ENCODE measurements around the gene VAC14.

The VAC14 gene

DNA sequence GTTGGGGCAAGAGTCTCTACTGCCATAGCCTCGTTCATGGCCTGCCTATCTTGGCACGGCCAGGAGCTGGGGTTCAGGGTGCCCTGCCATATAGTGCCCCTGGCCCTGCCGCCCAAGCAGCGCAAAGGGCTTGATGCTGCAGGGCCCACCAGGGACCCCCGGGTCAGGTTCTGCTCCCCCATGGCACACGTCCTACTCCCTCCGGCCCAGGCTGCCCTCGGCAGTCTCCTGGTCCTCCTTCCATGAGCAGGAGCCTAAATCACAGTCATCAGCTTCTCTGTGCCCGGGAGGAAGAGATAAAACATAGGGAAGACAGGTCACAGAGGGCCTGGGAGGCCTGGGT is 59.2 kb downstream of the VAC14 start:
- DNase-seq (ENCODE audit: low read depth) = no peak
- in situ Hi-C loops (cut with HindIII; ENCODE audit: low sequenced_read_pairs) = no loop called here
- TF ChIP-seq, protein P1, sequence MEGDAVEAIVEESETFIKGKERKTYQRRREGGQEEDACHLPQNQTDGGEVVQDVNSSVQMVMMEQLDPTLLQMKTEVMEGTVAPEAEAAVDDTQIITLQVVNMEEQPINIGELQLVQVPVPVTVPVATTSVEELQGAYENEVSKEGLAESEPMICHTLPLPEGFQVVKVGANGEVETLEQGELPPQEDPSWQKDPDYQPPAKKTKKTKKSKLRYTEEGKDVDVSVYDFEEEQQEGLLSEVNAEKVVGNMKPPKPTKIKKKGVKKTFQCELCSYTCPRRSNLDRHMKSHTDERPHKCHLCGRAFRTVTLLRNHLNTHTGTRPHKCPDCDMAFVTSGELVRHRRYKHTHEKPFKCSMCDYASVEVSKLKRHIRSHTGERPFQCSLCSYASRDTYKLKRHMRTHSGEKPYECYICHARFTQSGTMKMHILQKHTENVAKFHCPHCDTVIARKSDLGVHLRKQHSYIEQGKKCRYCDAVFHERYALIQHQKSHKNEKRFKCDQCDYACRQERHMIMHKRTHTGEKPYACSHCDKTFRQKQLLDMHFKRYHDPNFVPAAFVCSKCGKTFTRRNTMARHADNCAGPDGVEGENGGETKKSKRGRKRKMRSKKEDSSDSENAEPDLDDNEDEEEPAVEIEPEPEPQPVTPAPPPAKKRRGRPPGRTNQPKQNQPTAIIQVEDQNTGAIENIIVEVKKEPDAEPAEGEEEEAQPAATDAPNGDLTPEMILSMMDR (IDR thresholded peaks at IDR 0.05; ENCODE audit: low read depth, low read length, missing control alignments) = no peak
- no peak overlapping the region for H3K4me3 ChIP-seq (ENCODE audit: low read depth, low read length)

DNA sequence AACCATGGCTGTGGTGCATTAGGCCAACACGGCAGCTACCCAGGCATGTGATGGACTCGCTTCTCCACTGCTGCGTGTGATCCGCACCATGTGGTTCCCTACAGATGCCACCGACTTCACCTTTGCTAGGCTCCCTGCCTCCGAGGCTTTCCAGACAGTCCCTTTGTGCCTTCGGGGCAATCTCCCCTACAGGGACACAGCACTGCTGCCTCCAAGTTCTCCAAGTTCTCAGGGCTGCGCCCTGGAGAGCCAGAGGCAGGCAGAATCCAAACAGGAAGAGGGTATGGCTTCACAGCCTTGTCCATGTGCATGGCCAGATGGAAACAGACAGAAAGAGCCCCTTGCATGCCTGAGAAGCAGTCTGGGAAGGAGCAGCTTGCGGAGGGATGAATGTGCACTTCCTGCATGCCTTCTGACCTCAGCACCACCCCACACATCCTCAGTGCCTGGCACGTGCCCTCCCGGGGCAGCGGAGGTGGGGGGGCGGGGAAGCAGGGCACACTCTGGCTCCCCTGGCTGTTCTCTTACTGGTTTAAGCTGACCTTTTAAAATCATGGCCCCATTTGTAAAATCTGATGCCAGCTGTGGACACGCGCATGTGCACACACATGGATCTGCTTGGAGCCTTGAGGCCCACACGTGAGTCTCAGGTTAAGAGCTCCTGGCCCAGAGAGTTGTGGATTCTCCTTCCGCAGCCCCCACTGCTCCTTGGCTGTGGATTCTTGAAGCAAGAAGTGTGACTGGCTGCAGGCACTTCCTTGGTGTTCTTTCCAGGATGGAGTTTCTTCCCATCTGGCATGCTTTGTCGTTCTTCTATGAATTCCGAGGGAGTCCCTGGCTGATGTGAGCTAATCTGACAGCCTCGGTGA is 59.8 kb downstream of the VAC14 start:
- no peak for DNase-seq (ENCODE audit: low read depth)
- no peak overlapping the region for H3K4me3 ChIP-seq (ENCODE audit: low read depth, low read length)
- in situ Hi-C loops (cut with HindIII; ENCODE audit: low sequenced_read_pairs) = no loop called here
- TF ChIP-seq, protein P1 (IDR thresholded peaks at IDR 0.05; ENCODE audit: low read depth, low read length, missing control alignments) = no peak

DNA sequence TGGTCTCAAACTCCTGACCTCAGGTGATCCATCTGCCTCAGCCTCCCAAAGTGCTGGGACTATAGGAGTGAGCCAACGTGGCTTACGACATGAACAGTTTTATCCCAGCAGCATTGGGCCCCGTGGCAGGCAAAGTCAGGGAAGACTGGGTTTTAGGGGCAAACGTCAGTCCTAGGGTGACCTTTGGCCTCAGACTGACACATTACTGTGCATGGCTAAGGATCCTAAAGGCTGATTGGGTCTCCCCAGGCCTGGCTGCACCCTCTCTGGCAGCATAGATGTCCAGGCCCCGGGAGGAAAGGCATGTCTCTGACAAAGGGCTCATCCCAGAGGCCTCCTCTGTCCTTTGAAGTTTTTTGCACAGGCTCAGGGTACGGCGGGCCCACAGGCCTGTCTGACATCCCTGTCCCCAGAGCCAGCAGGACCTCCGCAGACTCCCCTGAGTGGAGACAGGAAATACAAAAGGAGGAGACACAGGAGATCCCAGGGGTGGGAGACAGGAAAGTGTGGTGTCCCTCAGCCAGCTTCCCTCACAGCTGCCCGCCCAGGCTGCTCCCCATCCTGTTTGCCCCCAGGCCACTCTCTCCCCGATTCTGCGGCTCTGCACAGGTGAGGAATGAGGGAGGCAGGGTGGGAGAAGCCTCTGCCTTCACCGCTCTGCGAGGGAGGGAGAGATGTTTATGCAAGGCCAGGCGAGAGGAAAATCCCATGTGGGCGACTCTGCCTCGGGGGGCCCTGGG is 60.6 kb downstream of the VAC14 start:
- no peak for DNase-seq (ENCODE audit: low read depth)
- in situ Hi-C loops (cut with HindIII; ENCODE audit: low sequenced_read_pairs) = no loop called here
- TF ChIP-seq, protein P1 (IDR thresholded peaks at IDR 0.05; ENCODE audit: low read depth, low read length, missing control alignments) = no peak
- no peak overlapping the region for H3K4me3 ChIP-seq (ENCODE audit: low read depth, low read length)

DNA sequence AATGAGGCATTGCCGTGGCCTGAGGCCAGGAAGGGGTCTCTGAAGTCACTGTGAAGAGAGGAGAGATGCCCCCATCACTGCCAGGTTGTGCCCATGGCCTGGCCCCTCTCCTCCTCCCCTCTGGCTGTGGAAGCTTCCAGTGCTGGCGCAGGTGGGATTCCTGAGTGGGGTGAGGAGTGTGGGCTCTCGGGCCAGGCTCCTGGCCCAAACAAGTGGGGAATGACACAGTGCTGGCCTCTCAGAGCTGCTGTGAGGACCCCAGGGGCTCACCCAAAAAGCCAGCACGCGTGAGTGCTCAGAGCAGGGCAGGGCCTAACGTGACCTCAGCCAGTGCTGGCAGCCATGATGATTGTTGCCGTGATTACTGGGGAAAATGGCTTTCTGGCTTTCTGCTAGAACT is 61.6 kb downstream of the VAC14 start:
- TF ChIP-seq, protein P1 (IDR thresholded peaks at IDR 0.05; ENCODE audit: low read depth, low read length, missing control alignments) = no peak
- in situ Hi-C loops (cut with HindIII; ENCODE audit: low sequenced_read_pairs) = no loop called here
- H3K4me3 ChIP-seq (ENCODE audit: low read depth, low read length) = no peak overlapping the region
- no peak for DNase-seq (ENCODE audit: low read depth)

DNA sequence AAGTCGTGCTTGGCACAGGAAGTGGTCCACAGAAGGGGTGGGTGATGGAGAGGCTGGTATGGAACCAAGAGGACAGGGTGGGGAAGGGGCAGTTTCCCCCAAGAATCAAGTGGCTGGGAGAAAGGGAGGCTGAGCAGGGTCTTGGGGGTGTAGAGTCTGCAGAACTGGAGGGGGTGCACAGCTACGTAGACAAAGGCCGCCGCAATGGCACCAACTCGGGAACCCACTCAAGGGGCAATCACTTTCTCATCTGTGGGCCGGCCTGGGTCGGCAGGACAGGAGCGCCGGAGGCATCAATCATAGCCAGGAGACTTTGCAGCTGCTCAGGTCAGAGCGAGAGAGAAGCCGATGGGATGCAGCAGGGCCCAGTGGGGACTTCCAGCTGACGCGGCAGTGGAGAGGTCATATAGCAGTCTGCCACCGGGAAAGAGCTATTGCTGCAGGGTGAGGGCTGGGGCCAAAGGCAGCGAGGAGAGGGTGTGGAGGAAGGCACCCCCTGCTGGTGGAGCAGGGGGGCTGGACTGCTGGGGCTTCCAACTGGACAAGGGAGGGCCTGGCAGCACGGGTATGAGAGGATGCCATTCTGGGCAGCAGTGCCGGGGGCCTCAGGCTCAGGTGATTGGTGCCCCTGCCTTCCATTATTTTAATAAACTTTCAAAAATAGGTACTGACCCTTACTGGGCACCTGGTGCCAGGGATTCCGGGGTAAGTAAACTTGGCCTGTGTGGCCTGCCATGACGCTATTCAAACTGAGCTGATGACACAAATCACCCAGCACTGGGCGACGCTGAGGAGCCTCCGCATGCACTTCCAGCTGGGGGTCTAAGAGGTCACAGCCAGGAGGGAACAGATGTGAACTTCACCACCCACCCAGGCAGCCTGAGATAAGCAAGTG is 62.6 kb downstream of the VAC14 start:
- TF ChIP-seq, protein P1 (IDR thresholded peaks at IDR 0.05; ENCODE audit: low read depth, low read length, missing control alignments) = peak; percentile 76
- no peak for DNase-seq (ENCODE audit: low read depth)

More for the DNA sequence above, 62.6 kb downstream of the VAC14 start:
- no peak overlapping the region for H3K4me3 ChIP-seq (ENCODE audit: low read depth, low read length)
- in situ Hi-C loops (cut with HindIII; ENCODE audit: low sequenced_read_pairs) = no loop called here

Measured in astrocyte of the cerebellum (primary cell).